Hindlimb muscle (tissue), 1 donor: ENCODE results near the gene NUP205. TPM values are rescaled to one million over a fixed set of nuclear protein-coding genes. Genes with fewer than 3 reads are reported as not detected.
"Not testable (repeated sequence)": the region's sequence is repeated elsewhere in the genome, so short reads cannot be mapped to it uniquely, and the experiment has no call there.

Experiments
- DNase-seq: peaks from one replicate; pipeline ENCODE4 v3.0.0-alpha.2; 2013
- polyA plus RNA-seq: library from polyadenylated mRNA; unstranded; fragments of 120-200 nt; gene quantifications from one replicate; pipeline ENCODE4 v1.2.1, GENCODE V29; 2013; ENCODE audit not compliant: insufficient read length

Gene NUP205
- polyA plus RNA-seq, 1 donor: 29.6 TPM

- not testable (repeated sequence) for DNase-seq
Observed at GRCh38 chr7:135668852-135669395, 111.2 kb downstream of the NUP205 start.

- no peak for DNase-seq
Observed at GRCh38 chr7:135669774-135670173, 112.1 kb downstream of the NUP205 start.

GRCh38 chr7:135670179-135670578 is 112.5 kb downstream of the NUP205 start:
- no peak for DNase-seq

- DNase-seq: peak; percentile 50
Observed at GRCh38 chr7:135672560-135673359, 115.0 kb downstream of the NUP205 start.

GRCh38 chr7:135673360-135673706 is 115.6 kb downstream of the NUP205 start:
- no peak for DNase-seq

GRCh38 chr7:135678612-135679575 is 121.2 kb downstream of the NUP205 start:
- DNase-seq: peak; percentile 53

GRCh38 chr7:135681762-135682161 is 124.0 kb downstream of the NUP205 start:
- no peak for DNase-seq

GRCh38 chr7:135682191-135682590 is 124.5 kb downstream of the NUP205 start:
- DNase-seq: no peak

GRCh38 chr7:135683609-135684008 is 125.9 kb downstream of the NUP205 start:
- no peak for DNase-seq

GRCh38 chr7:135684136-135684535 is 126.4 kb downstream of the NUP205 start:
- DNase-seq: no peak

- DNase-seq: no peak
Observed at GRCh38 chr7:135684699-135685098, 127.0 kb downstream of the NUP205 start.

GRCh38 chr7:135685306-135686084 is 127.8 kb downstream of the NUP205 start:
- no peak for DNase-seq

GRCh38 chr7:135687466-135687865 is 129.7 kb downstream of the NUP205 start:
- DNase-seq: no peak

- DNase-seq: no peak
Observed at GRCh38 chr7:135690566-135690965, 132.8 kb downstream of the NUP205 start.

GRCh38 chr7:135692055-135692454 is 134.3 kb downstream of the NUP205 start:
- no peak for DNase-seq

- DNase-seq: not testable (repeated sequence)
Observed at GRCh38 chr7:135692606-135693005, 134.9 kb downstream of the NUP205 start.

- no peak for DNase-seq
Observed at GRCh38 chr7:135693558-135693957, 135.8 kb downstream of the NUP205 start.

GRCh38 chr7:135697276-135698049 is 139.7 kb downstream of the NUP205 start:
- no peak for DNase-seq
